NT2/D1 (cell line): ENCODE measurements around the gene EPHA1.

ENCODE experiments used
- SUZ12 ChIP-seq: IDR thresholded peaks from 2 replicates; pipeline ENCODE4 v1.6.1; 2011; ENCODE audit not compliant: insufficient read length, insufficient read depth; ENCODE audit errors: extremely low read depth
- YY1 ChIP-seq: IDR thresholded peaks from 2 replicates; pipeline ENCODE4 v1.6.1; 2011; ENCODE audit not compliant: insufficient read length, insufficient read depth
- ZNF274 ChIP-seq: IDR thresholded peaks from 2 replicates; pipeline ENCODE4 v1.6.1; 2011; ENCODE audit warnings: mild to moderate bottlenecking, low read depth, low read length

DNA sequence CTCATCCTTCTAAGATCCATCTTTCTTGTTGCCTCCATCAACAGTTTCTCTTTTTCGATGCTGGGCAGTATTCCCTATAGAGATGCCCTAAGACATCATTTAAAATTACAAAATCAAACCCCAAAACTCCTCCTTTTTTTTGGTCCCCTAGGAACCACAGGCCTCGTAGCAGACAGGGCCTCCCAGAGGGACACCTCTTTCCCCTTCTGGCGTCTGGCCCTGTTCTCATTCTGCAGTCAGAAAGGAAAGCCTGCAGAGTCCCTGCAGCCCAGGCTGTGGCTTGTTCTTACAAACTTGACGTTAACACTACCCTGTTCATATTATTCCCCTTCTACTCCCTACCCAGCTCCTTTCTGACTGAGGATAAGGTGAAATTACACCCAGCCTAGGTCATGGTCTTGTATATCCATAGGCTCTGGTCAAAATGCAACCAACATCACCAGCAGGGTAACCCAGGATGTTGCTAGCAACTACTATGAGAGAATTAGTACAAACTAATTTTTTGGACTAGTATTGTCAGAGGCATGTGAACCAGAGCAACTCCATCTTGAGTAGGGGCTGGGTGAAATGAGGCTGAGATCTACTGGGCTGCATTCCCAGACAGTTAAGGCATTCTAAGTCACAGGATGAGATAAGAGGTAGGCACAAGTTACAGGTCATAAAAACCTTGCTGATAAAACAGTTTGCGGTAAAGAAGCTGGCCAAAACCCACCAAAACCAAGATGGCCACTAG lies 3.5 kb upstream of the EPHA1 start:
- TF ChIP-seq YY1 (no peak), SUZ12 (no peak), ZNF274 (no peak)
